GM19463 (cell line): ENCODE measurements around the gene PMAIP1.
A peak's percentile ranks its signal among the peaks of the same experiment; 100 is the strongest.

Source experiments
- ATAC-seq: cut with Tn5 transposase; IDR thresholded peaks from one replicate; pipeline ENCODE4 v1.9.1; 2021; ENCODE audit warnings: mild to moderate bottlenecking, moderate library complexity; ENCODE audit not compliant: unreplicated experiment

PMAIP1 gene

GRCh38 chr18:59911600-59911999, 11.8 kb downstream of the PMAIP1 start:
- no peak for ATAC-seq

- ATAC-seq = no peak
Measured at GRCh38 chr18:59912007-59912550, 12.3 kb downstream of the PMAIP1 start.

- ATAC-seq = no peak
Measured at GRCh38 chr18:59915606-59916005, 15.8 kb downstream of the PMAIP1 start.

GRCh38 chr18:59916746-59917145, 16.9 kb downstream of the PMAIP1 start:
- ATAC-seq = no peak

GRCh38 chr18:59917422-59917821, 17.6 kb downstream of the PMAIP1 start:
- no peak for ATAC-seq

GRCh38 chr18:59918320-59918755, 18.5 kb downstream of the PMAIP1 start:
- peak; percentile 65 for ATAC-seq

GRCh38 chr18:59918997-59919396, 19.2 kb downstream of the PMAIP1 start:
- ATAC-seq = no peak

GRCh38 chr18:59921384-59921891, 21.6 kb downstream of the PMAIP1 start:
- ATAC-seq = peak; percentile 41

GRCh38 chr18:59923539-59924196, 23.9 kb downstream of the PMAIP1 start:
- peak; percentile 24 for ATAC-seq

- ATAC-seq = no peak
Measured at GRCh38 chr18:59926131-59926530, 26.3 kb downstream of the PMAIP1 start.

GRCh38 chr18:59927246-59927825, 27.5 kb downstream of the PMAIP1 start:
- ATAC-seq = peak; percentile 77

- no peak for ATAC-seq
Measured at GRCh38 chr18:59928201-59928600, 28.4 kb downstream of the PMAIP1 start.

- no peak for ATAC-seq
Measured at GRCh38 chr18:59929621-59930295, 30.0 kb downstream of the PMAIP1 start.

- no peak for ATAC-seq
Measured at GRCh38 chr18:59932401-59932800, 32.6 kb downstream of the PMAIP1 start.

GRCh38 chr18:59938676-59939075, 38.9 kb downstream of the PMAIP1 start:
- no peak for ATAC-seq

- no peak for ATAC-seq
Measured at GRCh38 chr18:59939127-59939526, 39.3 kb downstream of the PMAIP1 start.

- ATAC-seq = no peak
Measured at GRCh38 chr18:59940068-59940467, 40.3 kb downstream of the PMAIP1 start.

GRCh38 chr18:59941331-59941730, 41.5 kb downstream of the PMAIP1 start:
- no peak for ATAC-seq

GRCh38 chr18:59942601-59943000, 42.8 kb downstream of the PMAIP1 start:
- ATAC-seq = no peak

GRCh38 chr18:59945544-59945943, 45.7 kb downstream of the PMAIP1 start:
- no peak for ATAC-seq

- peak; percentile 64 for ATAC-seq
Measured at GRCh38 chr18:59950215-59950944, 50.6 kb downstream of the PMAIP1 start.
